Measurements from ENCODE around the gene ELOB.

ELOB gene

GRCh38 chr16:2749936-2750335 lies 27.1 kb downstream of the ELOB start:
- no peak for DNase-seq (ENCODE audit: low read depth)
- H3K4me3 ChIP-seq (ENCODE audit: control insufficient read depth, low read depth, low read length): no peak overlapping the region
- no peak for TF ChIP-seq CTCF (IDR thresholded peaks at IDR 0.05; ENCODE audit: control insufficient read depth, insufficient read depth, low read depth, low read length, missing control alignments)

- TF ChIP-seq CTCF (IDR thresholded peaks at IDR 0.05; ENCODE audit: control insufficient read depth, insufficient read depth, low read depth, low read length, missing control alignments): no peak
- H3K4me3 ChIP-seq (ENCODE audit: control insufficient read depth, low read depth, low read length): no peak overlapping the region
- DNase-seq (ENCODE audit: low read depth): no peak
Measured at GRCh38 chr16:2749476-2749875, 27.6 kb downstream of the ELOB start.

GRCh38 chr16:2748757-2749455 lies 28.2 kb downstream of the ELOB start:
- TF ChIP-seq CTCF (IDR thresholded peaks at IDR 0.05; ENCODE audit: control insufficient read depth, insufficient read depth, low read depth, low read length, missing control alignments): no peak

GRCh38 chr16:2745961-2746360 lies 31.1 kb downstream of the ELOB start:
- H3K4me3 ChIP-seq (ENCODE audit: control insufficient read depth, low read depth, low read length): no peak overlapping the region
- DNase-seq (ENCODE audit: low read depth): no peak
- no peak for TF ChIP-seq CTCF (IDR thresholded peaks at IDR 0.05; ENCODE audit: control insufficient read depth, insufficient read depth, low read depth, low read length, missing control alignments)

More at GRCh38 chr16:2748757-2749455, 28.2 kb downstream of the ELOB start:
- H3K4me3 ChIP-seq (ENCODE audit: control insufficient read depth, low read depth, low read length): no peak overlapping the region
- DNase-seq (ENCODE audit: low read depth): no peak

- no peak overlapping the region for H3K4me3 ChIP-seq (ENCODE audit: control insufficient read depth, low read depth, low read length)
- DNase-seq (ENCODE audit: low read depth): no peak
- TF ChIP-seq CTCF (IDR thresholded peaks at IDR 0.05; ENCODE audit: control insufficient read depth, insufficient read depth, low read depth, low read length, missing control alignments): no peak
Measured at GRCh38 chr16:2745116-2745890, 31.8 kb downstream of the ELOB start.

GRCh38 chr16:2744711-2745110 lies 32.4 kb downstream of the ELOB start:
- H3K4me3 ChIP-seq (ENCODE audit: control insufficient read depth, low read depth, low read length): no peak overlapping the region
- no peak for DNase-seq (ENCODE audit: low read depth)
- TF ChIP-seq CTCF (IDR thresholded peaks at IDR 0.05; ENCODE audit: control insufficient read depth, insufficient read depth, low read depth, low read length, missing control alignments): no peak

Data from AG09309 (cell line).